Neural cell (in vitro differentiated cells): ENCODE results near the gene CLASP1.

Source experiments
- EP300 ChIP-seq: fragments of 450-650 bp; conservative IDR thresholded peaks from 2 replicates; pipeline ENCODE4 v1.6.1; 2014; ENCODE audit warnings: antibody characterized with exemption, mild to moderate bottlenecking, moderate library complexity; ENCODE audit not compliant: poor library complexity, severe bottlenecking
- EZH2 ChIP-seq: fragments of 200-600, 300-800 bp; shearing (Covaris generic), sonication (generic); IDR thresholded peaks from 2 replicates; pipeline ENCODE4 v1.6.1; 2014; ENCODE audit warnings: antibody characterized with exemption, low read length, borderline replicate concordance, mild to moderate bottlenecking; ENCODE audit not compliant: insufficient read depth, poor library complexity, severe bottlenecking
- POLR2AphosphoS5 ChIP-seq: IDR thresholded peaks from 2 replicates; pipeline ENCODE4 v1.6.1; 2012
- RAD21 ChIP-seq: fragments of 450-650 bp; conservative IDR thresholded peaks from 2 replicates; pipeline ENCODE4 v1.6.1; 2014; ENCODE audit warnings: antibody characterized with exemption, mild to moderate bottlenecking, moderate library complexity
- SMC3 ChIP-seq: fragments of 450-650 bp; conservative IDR thresholded peaks from 2 replicates; pipeline ENCODE4 v1.6.1; 2014; ENCODE audit warnings: antibody characterized with exemption, mild to moderate bottlenecking, moderate library complexity; ENCODE audit not compliant: poor library complexity
- TAF1 ChIP-seq: IDR thresholded peaks from 2 replicates; pipeline ENCODE4 v1.6.1; 2012; ENCODE audit warnings: low read depth
- TF ChIP-seq, protein P1 (sequence below): fragments of 450-650 bp; IDR thresholded peaks from 2 replicates; pipeline ENCODE4 v1.5.1; 2014; ENCODE audit warnings: antibody characterized with exemption, mild to moderate bottlenecking, moderate library complexity; ENCODE audit not compliant: poor library complexity, severe bottlenecking
- TF ChIP-seq, protein P2 (sequence below): IDR thresholded peaks from 2 replicates; pipeline ENCODE4 v1.6.1; 2012; ENCODE audit warnings: borderline replicate concordance

DNA sequence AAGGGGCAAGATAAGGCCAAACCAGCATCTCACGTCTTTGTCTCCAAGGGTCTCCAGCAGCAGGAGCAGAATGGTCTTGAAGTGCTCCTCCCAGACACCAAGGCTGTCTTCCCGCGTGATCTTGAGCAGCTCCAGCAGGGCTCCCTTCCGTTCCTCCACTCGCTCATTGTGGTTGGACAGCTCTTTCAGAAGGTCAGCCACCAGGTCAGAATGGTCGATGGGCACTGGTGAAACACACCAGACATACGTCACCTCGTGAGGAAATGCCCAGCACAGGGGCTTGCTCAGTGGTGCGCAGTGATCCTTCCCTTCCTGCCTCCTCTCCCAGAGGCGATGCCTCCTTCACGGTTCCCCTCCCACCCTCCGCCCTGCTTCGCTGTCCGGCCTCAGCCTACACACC, 284.2 kb downstream of the CLASP1 start:
- TF ChIP-seq, protein P1, sequence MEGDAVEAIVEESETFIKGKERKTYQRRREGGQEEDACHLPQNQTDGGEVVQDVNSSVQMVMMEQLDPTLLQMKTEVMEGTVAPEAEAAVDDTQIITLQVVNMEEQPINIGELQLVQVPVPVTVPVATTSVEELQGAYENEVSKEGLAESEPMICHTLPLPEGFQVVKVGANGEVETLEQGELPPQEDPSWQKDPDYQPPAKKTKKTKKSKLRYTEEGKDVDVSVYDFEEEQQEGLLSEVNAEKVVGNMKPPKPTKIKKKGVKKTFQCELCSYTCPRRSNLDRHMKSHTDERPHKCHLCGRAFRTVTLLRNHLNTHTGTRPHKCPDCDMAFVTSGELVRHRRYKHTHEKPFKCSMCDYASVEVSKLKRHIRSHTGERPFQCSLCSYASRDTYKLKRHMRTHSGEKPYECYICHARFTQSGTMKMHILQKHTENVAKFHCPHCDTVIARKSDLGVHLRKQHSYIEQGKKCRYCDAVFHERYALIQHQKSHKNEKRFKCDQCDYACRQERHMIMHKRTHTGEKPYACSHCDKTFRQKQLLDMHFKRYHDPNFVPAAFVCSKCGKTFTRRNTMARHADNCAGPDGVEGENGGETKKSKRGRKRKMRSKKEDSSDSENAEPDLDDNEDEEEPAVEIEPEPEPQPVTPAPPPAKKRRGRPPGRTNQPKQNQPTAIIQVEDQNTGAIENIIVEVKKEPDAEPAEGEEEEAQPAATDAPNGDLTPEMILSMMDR = no peak
- no peak for TF ChIP-seq EZH2
- TF ChIP-seq POLR2AphosphoS5 = no peak
- TF ChIP-seq, protein P2, sequence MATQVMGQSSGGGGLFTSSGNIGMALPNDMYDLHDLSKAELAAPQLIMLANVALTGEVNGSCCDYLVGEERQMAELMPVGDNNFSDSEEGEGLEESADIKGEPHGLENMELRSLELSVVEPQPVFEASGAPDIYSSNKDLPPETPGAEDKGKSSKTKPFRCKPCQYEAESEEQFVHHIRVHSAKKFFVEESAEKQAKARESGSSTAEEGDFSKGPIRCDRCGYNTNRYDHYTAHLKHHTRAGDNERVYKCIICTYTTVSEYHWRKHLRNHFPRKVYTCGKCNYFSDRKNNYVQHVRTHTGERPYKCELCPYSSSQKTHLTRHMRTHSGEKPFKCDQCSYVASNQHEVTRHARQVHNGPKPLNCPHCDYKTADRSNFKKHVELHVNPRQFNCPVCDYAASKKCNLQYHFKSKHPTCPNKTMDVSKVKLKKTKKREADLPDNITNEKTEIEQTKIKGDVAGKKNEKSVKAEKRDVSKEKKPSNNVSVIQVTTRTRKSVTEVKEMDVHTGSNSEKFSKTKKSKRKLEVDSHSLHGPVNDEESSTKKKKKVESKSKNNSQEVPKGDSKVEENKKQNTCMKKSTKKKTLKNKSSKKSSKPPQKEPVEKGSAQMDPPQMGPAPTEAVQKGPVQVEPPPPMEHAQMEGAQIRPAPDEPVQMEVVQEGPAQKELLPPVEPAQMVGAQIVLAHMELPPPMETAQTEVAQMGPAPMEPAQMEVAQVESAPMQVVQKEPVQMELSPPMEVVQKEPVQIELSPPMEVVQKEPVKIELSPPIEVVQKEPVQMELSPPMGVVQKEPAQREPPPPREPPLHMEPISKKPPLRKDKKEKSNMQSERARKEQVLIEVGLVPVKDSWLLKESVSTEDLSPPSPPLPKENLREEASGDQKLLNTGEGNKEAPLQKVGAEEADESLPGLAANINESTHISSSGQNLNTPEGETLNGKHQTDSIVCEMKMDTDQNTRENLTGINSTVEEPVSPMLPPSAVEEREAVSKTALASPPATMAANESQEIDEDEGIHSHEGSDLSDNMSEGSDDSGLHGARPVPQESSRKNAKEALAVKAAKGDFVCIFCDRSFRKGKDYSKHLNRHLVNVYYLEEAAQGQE = no peak
- no peak for TF ChIP-seq SMC3
- TF ChIP-seq RAD21 = no peak
- no peak for TF ChIP-seq TAF1
- TF ChIP-seq EP300 = no peak
